HL-60/S4 (cell line): ENCODE data around the gene PTPRN2.
"Not testable (repeated sequence)": the region's sequence is repeated elsewhere in the genome, so short reads cannot be mapped to it uniquely, and the experiment has no call there.

Experiments
- in situ Hi-C: fragments of 300-500 bp; cut with MboI; formaldehyde crosslinking; loops from 2 replicates; pipeline ENCODE4 v1.14.3; 2022; ENCODE audit warnings: low sequenced_read_pairs

PTPRN2 gene

GRCh38 chr7:158314394-158314793, 273.2 kb downstream of the PTPRN2 start:
- in situ Hi-C loops, result no loop called here

GRCh38 chr7:158313931-158314330, 273.7 kb downstream of the PTPRN2 start:
- in situ Hi-C loops, result no loop called here

- in situ Hi-C loops, result no loop called here
Measured at GRCh38 chr7:158312789-158313188, 274.8 kb downstream of the PTPRN2 start.

GRCh38 chr7:158311791-158312190, 275.8 kb downstream of the PTPRN2 start:
- in situ Hi-C loops, result no loop called here

GRCh38 chr7:158310924-158311666, 276.5 kb downstream of the PTPRN2 start:
- in situ Hi-C loops, result no loop called here

GRCh38 chr7:158309868-158310763, 277.5 kb downstream of the PTPRN2 start:
- in situ Hi-C loops, result no loop called here

- in situ Hi-C loops, result no loop called here
Measured at GRCh38 chr7:158308001-158308400, 279.6 kb downstream of the PTPRN2 start.

- in situ Hi-C loops, result not testable (repeated sequence)
Measured at GRCh38 chr7:158304072-158304471, 283.6 kb downstream of the PTPRN2 start.

DNA sequence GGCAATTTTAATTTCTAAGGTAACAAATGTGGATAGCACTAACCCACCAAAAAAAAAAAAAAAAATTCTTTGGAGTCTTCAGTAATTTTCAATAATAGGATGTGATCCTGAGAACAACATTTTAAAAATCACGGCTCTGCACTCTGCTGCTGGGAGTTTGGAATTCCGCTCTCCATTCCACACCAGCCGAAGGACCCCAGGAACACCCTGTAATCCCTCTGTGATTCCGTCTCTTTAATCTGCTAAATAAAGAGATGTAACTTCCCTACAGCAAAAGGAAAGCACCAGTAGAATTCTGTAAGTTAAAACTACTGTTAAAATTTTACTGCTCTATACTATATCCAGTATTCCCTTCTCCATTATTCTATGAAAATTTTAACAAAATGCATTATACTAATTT, 284.5 kb downstream of the PTPRN2 start:
- in situ Hi-C loops, result no loop called here

DNA sequence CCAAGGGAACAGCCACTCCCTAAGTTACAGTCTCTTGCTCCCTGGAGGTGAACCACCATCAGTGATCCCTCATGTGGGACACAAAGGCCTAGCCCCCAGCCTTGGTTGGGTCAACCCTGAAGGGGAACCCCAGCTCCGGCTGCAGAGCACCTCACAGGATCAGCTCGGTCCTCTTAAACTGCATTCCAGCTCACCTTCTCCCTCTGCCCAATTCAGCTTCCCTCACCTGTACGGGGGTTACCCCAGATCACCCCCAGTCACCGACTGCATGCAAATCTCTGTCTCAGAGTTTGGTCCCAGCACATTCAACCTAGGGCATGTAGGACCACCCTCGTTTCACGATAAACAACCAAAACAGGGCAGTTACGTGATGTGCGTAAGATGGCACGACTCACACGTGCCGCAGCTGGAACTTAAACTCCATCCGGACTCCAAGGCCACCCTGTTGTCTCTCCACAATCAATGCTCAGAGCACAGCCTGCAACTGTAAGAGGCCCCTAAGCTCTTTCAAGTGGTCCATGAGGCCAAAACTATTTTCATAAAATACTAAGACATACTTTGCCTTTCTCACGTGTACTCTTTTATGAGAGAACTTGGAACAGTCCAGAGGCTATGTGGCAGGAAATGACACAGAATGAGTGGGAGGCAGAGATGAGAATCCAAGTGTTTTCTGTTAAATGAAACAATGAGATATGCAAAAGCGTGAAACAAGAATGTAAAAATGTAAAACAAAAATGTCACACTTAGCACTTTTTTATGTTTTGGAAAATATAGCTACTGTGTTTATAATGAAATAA, 285.2 kb downstream of the PTPRN2 start:
- in situ Hi-C loops, result no loop called here

DNA sequence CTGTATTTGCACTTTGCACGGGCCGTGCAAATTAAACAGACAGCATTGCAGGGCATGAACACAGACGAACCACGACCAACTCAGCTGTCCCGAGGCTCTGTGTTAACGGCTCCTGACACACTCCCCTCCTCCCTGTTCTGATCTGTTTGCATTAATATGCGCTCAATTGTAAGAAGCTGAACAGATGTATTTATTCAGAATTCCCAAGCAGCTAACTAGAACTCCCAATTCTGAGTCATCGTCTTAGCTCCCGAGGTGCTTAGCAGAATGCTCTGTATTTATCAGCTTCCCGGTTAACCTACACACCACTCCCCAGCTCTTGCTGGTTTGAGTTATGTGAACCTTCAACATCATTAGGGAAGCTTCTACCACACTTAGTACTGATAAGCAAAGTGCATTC, 286.4 kb downstream of the PTPRN2 start:
- in situ Hi-C loops, result no loop called here

DNA sequence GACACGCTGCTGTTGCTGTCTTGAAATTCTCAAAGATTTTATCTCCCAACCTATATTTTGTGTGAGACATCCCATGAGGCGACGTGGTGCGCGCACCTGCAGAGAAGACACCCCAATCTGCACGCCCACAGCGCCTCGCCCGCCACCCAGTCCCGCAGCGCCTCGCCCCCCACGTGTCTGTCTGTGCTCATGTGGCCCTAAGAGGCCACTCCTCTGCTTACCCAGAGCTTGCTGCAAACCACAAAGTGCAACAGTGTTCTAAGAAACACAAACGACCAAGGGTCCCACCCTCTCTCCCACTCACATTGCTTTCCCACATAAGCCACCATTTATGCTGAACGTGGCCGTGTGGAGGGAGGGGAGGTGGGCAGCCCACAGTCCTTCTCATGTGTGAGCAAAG, 287.2 kb downstream of the PTPRN2 start:
- in situ Hi-C loops, result no loop called here

GRCh38 chr7:158299607-158300006, 288.0 kb downstream of the PTPRN2 start:
- in situ Hi-C loops, result no loop called here

- in situ Hi-C loops, result no loop called here
Measured at GRCh38 chr7:158296798-158297104, 290.9 kb downstream of the PTPRN2 start.

DNA sequence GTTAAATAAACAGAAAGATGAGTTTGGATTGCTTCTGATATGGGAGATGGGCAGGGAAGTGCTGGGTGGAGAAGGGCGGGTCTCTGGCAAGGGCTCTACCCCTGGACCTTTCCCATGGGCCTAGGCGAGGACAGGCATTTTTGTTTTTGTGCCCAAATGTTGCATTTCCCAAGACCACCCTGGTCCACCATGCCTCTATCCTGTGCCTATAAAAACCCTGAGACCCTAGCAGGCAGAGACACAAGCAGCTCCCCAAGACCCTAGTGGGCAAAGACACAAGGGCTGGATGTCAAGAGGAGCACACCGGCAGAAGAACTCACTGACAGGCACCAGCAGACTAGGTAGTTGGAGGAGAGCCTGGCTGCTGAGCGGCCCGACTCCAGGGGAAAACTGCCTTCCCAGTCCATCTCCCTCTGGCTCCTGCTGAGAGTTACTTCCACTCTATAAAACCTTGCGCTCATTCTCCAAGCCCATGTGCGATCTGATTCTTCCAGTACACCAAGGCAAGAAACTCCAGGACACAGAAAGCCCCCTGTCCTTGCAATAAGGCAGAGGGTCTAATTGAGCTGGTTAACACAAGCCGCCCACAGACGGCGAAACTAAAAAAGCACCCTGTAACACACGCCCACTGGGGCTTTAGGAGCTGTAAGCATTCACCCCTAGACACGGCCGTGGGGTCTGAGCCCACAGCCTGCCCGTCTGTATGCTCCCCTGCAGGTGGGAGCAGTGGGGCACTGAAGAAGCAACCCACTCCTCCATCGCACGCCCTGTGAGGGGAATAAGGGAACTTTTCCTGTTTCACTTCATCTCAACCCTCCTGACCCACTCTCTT, 291.4 kb downstream of the PTPRN2 start:
- in situ Hi-C loops, result no loop called here

DNA sequence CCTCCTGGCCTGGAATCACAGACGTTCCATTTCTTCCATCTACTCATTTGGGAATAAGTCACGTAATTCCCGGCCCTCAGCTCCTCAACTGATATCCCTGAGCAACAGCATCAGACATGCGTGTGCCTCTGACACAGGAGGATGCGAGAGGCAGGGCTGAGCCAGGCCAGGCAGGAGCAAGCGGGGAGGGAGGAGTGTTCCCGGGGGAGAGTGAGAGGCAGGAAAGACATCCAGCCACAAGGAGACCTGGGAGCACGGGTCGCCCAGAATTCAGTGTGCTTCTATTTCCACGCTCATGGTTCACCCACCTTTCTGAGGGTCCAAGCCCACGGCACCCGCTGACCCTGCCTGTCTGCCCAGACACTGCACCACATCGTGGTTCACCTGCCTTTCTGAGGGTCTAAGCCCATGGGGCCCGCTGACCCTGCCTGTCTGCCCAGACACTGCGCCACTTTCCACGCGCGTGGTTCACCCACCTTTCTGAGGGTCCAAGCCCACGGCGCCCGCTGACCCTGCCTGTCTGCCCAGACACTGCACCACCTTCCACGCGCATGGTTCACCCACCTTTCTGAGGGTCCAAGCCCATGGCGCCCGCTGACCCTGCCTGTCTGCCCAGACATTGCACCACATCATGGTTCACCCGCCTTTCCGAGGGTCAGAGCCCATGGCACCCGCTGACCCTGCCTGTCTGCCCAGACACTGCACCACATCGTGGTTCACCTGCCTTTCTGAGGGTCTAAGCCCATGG, 293.0 kb downstream of the PTPRN2 start:
- in situ Hi-C loops, result not testable (repeated sequence)

- in situ Hi-C loops, result no loop called here
Measured at GRCh38 chr7:158292948-158293347, 294.7 kb downstream of the PTPRN2 start.

DNA sequence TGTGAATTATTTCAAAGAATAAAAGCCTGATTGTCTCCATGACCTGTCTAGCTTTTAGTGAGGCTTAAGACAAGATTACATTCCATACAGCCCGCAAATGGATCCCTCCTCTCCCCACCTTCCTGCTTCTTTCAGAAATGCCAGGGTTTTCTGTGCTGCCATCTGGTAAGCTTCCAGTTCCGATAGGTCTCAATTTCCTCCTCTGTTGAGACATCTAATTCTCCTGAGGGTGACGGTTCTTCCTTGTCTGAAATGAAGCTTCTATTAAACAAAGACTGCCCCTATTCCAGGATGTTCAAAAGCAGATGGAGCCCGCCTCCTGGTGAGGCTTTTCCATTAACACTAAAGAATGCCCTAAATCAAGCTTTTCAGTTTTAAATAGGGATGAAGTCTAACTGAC, 295.6 kb downstream of the PTPRN2 start:
- in situ Hi-C loops, result no loop called here

DNA sequence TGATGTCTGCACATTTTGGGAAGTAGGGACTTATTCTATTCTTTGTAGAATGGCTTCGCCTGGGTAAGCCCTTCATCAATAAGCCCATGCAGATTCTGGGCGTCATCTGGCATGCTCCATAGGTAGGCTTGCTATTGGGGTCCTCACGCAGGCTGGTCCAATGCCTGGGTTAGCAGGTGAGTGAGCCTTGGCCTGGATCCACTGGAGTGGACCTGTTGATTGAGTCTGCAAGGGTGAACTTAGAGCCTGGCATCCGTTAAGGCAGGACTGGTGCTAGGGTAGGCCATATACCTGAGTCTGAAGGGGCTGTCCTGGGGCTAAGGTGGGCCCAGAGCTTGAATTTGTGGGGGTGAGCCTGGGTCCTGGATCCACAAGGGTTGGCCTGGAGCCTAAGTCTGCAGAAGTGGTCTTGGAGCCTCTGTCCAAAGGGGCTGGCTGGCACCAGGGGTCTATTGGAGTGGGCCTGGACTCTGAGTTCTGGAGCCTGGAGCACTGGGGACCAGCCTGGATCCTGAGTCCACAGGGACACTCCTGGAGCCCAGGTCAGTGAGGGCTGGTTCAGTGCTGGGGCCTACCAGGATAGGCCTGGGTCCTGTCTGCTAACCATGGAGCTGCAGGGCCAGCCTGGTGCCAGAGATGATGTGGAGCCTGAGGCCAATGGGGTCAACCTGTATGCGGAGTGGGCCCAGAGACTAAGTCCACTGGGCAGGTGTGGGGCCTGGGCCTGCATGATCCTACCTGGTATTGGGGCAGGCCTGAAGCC, 297.7 kb downstream of the PTPRN2 start:
- in situ Hi-C loops, result no loop called here
